ENCODE measurements around the gene SUFU.
A peak's percentile ranks its signal among the peaks of the same experiment; 100 is the strongest.

GRCh38 chr10:102583435-102584417 lies 80.0 kb downstream of the SUFU start:
- TF ChIP-seq EZH2 (IDR thresholded peaks at IDR 0.05; ENCODE audit: low read depth, unreplicated experiment): no peak
- TF ChIP-seq, protein P1, sequence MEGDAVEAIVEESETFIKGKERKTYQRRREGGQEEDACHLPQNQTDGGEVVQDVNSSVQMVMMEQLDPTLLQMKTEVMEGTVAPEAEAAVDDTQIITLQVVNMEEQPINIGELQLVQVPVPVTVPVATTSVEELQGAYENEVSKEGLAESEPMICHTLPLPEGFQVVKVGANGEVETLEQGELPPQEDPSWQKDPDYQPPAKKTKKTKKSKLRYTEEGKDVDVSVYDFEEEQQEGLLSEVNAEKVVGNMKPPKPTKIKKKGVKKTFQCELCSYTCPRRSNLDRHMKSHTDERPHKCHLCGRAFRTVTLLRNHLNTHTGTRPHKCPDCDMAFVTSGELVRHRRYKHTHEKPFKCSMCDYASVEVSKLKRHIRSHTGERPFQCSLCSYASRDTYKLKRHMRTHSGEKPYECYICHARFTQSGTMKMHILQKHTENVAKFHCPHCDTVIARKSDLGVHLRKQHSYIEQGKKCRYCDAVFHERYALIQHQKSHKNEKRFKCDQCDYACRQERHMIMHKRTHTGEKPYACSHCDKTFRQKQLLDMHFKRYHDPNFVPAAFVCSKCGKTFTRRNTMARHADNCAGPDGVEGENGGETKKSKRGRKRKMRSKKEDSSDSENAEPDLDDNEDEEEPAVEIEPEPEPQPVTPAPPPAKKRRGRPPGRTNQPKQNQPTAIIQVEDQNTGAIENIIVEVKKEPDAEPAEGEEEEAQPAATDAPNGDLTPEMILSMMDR (conservative IDR thresholded peaks at IDR 0.05; ENCODE audit: low read depth in 2 of 2): peak; percentile 94 to 96
- TF ChIP-seq NANOG (IDR thresholded peaks at IDR 0.05; ENCODE audit: borderline replicate concordance): no peak
- 0 out of 2 replicates have a peak, but pooled peaks have one; percentile 13 for TF ChIP-seq CREB1 (CRISPR knock-in tag; IDR thresholded peaks at IDR 0.05; ENCODE audit: low read depth)
- no peak for TF ChIP-seq REST (IDR thresholded peaks at IDR 0.05; ENCODE audit: unreplicated experiment)
- TF ChIP-seq POLR2AphosphoS5 (IDR thresholded peaks at IDR 0.05; ENCODE audit: low read depth): no peak
- no peak for TF ChIP-seq STAT1 (IDR thresholded peaks at IDR 0.05; ENCODE audit: unreplicated experiment)
- no peak for TF ChIP-seq EZH2phosphoT487 (IDR thresholded peaks at IDR 0.05; ENCODE audit: unreplicated experiment)
- no peak for TF ChIP-seq JUNB (IDR thresholded peaks at IDR 0.05; ENCODE audit: unreplicated experiment)
